Measurements from ENCODE around the gene TRMT11. TPM values are rescaled to one million over a fixed set of nuclear protein-coding genes. Genes with fewer than 3 reads are reported as not detected.

TRMT11 gene
- total RNA-seq, 1 donor, result 49.2 TPM

- no peak for DNase-seq (ENCODE audit: low read depth)
- H3K4me3 ChIP-seq (ENCODE audit: low read depth, low read length), result no peak overlapping the region
- no peak for TF ChIP-seq CTCF (IDR thresholded peaks at IDR 0.05; ENCODE audit: insufficient read depth, low read depth, low read length)
Observed at GRCh38 chr6:126002755-126003679, 16.7 kb downstream of the TRMT11 start.

- no peak for TF ChIP-seq CTCF (IDR thresholded peaks at IDR 0.05; ENCODE audit: insufficient read depth, low read depth, low read length)
- no peak overlapping the region for H3K4me3 ChIP-seq (ENCODE audit: low read depth, low read length)
- DNase-seq (ENCODE audit: low read depth), result no peak
Observed at GRCh38 chr6:126007800-126008199, 21.5 kb downstream of the TRMT11 start.

GRCh38 chr6:126010040-126010439 is 23.7 kb downstream of the TRMT11 start:
- DNase-seq (ENCODE audit: low read depth), result no peak
- TF ChIP-seq CTCF (IDR thresholded peaks at IDR 0.05; ENCODE audit: insufficient read depth, low read depth, low read length), result no peak
- no peak overlapping the region for H3K4me3 ChIP-seq (ENCODE audit: low read depth, low read length)

- peak; percentile 33 for DNase-seq (ENCODE audit: low read depth)
- no peak for TF ChIP-seq CTCF (IDR thresholded peaks at IDR 0.05; ENCODE audit: insufficient read depth, low read depth, low read length)
- no peak overlapping the region for H3K4me3 ChIP-seq (ENCODE audit: low read depth, low read length)
Observed at GRCh38 chr6:126015863-126016262, 29.5 kb downstream of the TRMT11 start.

- TF ChIP-seq CTCF (IDR thresholded peaks at IDR 0.05; ENCODE audit: insufficient read depth, low read depth, low read length), result no peak
- no peak for DNase-seq (ENCODE audit: low read depth)
- H3K4me3 ChIP-seq (ENCODE audit: low read depth, low read length), result no peak overlapping the region
Observed at GRCh38 chr6:126016591-126016990, 30.3 kb downstream of the TRMT11 start.

- no peak overlapping the region for H3K4me3 ChIP-seq (ENCODE audit: low read depth, low read length)
- TF ChIP-seq CTCF (IDR thresholded peaks at IDR 0.05; ENCODE audit: insufficient read depth, low read depth, low read length), result no peak
- peak; percentile 56 for DNase-seq (ENCODE audit: low read depth)
Observed at GRCh38 chr6:126017668-126018067, 31.3 kb downstream of the TRMT11 start.
